ENCODE results near the gene TDG.
"Not testable (repeated sequence)": the region's sequence is repeated elsewhere in the genome, so short reads cannot be mapped to it uniquely, and the experiment has no call there.

TDG gene

DNA sequence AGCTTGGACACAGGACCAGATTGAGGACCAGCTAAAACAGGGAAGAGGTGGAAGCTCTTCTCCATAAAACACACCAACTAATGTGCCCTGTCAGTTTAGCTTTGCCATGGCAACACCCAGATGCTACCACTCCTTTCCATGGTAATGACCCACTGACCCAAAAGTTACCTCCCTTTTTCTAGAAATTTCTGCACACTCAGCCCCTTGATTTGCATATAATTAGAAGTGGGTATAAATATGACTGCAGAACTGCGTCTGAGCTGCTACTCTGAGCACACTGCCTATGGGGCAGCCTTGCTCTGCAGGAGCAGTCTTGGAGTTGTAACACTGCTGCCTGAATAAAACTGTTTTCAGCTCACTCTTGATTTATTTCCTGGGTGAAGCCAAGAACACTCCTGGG lies 3.2 kb upstream of the TDG start:
- DNase-seq = no peak

- no peak for DNase-seq
Observed at GRCh38 chr12:103964805-103965204, 867 bp upstream of the TDG start.

- DNase-seq = no peak
Observed at GRCh38 chr12:103965255-103965589, 450 bp upstream of the TDG start.

DNA sequence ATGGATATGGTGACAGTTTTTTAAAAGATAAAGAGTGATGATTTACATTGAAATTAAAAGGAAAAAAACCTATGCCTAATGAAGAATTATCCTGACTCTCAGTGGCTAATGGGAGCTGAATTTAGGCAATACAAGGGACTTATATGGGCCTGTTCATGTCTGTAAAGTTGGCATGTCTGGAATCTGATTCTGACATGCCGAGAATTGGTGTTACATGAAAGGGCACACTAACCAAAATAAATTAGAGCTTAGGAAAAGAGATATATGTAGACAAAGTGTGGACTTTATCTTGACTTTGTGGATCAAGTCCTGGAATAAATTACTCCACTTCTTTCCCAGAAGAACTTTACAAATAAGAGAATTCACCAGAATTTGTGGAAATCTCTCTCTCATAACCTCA lies 1.1 kb downstream of the TDG start:
- no peak for DNase-seq

- DNase-seq = no peak
Observed at GRCh38 chr12:103969391-103969790, 3.7 kb downstream of the TDG start.

GRCh38 chr12:103973909-103974308 lies 8.2 kb downstream of the TDG start:
- DNase-seq = no peak

DNA sequence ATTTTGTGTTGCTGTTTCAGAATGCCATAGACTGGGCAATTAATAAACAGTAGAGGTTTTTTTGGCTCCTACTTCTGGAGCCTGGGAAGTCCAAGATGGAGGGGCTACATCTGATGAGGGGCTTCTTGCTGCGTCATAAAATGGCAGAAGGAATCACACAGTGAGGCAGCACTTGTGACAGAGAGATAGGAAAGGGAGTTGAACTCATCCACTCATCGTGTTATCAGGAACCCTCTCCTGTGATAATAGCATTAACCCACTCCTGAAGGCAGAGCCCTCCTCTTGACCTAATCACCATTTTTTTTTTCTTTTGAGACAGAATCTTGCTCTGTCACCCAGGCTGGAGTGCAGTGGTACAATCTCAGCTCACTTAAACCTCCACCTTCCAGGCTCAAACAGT lies 9.7 kb downstream of the TDG start:
- no peak for DNase-seq

GRCh38 chr12:103978384-103978982 lies 12.8 kb downstream of the TDG start:
- DNase-seq = no peak

GRCh38 chr12:103986829-103987228 lies 21.2 kb downstream of the TDG start:
- no peak for DNase-seq

DNA sequence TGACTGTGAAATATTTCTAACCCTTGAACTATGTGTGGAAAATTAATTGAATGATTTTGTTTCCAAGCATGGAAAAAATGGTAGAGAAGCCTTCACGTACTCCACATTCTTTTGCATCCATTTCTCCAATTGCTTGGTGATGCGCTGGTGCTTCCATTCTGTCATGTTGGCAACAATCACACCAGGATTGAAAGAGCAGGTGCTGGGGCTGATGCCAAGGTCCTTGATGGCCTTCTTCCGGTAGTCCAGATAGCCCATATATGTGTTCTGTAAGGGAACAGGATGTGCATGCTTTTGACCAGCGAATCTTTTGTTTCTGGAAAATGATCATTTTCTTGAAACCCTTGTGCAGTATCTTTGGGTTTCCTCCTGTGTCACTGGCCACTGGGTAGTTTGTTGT lies 28.6 kb downstream of the TDG start:
- no peak for DNase-seq

GRCh38 chr12:103996595-103996994 lies 30.9 kb downstream of the TDG start:
- no peak for DNase-seq

DNA sequence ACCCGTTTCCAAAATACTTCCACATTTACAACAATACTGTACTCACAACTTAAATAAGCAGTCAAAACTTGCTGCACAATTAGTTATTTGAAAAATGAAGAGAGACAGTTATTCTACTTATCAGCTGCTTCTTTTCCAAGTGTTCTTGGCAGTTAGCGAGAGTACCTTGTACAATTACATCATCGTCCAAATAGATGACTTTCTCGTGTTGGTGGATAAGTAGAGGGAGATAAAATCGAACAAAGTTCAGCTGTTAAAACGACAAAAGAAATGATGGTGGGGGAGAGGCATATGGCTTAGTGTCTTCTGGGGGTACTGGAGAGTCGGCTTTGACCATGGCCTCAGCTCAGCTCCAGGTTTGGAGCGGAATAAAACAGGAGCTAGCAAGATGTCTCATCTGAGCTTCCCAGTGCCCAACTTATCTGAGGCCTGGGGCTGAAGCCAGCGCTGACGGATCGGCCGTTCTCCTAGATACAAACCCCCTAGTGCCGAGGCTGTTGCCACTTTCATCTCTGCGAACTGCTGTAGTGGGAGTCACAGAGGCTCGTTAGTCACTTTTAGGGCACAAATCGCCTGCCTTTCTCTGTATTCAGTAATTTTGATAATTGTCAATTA lies 31.7 kb downstream of the TDG start:
- DNase-seq = no peak

DNA sequence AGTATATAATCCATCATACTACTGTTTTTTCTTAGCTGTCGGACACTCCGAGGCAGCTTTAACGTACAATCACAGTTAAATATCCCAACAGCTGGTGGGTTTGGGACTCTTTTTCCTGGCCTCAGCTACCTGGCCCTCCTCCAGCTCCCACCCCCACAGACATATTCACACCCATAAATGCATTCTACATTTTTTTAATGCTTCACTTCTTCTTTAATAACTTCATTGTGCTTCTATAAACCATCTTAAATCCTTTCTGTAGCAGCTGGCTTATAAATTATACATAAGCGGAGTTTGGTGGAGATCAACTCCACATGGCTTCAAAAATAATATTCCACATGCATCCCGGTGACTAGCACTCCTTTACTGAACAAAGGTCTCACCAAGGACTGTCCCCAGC lies 33.3 kb downstream of the TDG start:
- DNase-seq = no peak

GRCh38 chr12:104000807-104001434 lies 35.2 kb downstream of the TDG start:
- no peak for DNase-seq

DNA sequence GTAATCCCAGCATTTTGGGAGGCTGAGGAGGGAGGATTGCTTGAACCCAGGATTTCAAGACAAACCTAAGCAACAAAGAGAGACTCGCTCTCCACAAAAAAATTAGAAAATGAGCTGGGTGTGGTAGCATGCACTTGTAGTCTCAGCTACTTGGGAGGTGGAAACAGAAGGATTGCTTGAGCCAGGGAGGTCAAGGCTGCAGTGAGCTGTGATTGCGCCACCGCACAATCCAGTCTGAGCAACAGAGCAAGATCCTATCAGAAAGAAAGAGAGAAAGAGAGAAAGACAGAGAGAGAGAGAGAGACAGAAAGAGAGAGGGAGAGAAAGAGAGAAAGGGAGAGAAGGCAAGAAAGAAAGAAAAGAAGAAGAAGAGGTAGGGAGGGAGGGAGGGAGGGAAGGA lies 37.0 kb downstream of the TDG start:
- DNase-seq = no peak

DNA sequence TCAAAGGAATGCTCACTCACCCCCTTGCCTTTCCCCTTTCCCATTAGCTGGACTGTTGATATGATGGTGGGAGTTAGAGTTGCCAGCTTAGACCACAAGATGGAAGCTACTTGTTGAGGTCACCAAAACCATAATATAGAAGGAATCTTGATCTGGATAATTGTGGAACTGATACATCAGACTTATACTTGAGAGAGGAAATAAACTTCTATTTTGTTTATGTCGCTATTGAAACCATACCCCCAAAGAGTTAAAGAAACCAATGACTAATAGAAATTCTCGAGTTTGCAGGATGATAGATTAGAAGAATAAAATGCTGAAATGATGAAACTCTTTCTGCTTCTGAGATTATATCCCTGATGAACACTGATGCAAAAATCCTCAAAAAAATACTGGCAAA lies 37.9 kb downstream of the TDG start:
- DNase-seq = no peak

DNA sequence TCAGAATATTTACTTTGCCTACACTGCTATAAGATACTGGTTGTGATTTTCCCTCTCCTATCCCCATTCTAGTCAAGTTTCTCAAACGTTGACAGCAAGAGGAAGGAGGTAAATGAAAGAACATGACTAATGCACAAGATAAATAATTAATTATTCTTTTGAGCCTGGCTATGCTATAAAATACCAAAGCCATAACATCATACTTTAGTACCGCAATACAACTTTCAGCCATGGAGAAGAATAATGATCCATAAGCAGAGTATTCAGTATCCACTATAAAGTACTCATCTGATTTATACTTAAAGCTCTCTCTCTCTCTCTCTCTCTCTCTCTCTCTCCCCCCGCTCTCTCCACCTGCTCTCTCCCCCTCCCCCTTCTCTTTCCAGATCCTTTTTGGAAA lies 41.3 kb downstream of the TDG start:
- no peak for DNase-seq

GRCh38 chr12:104010121-104010520 lies 44.4 kb downstream of the TDG start:
- DNase-seq = no peak

- no peak for DNase-seq
Observed at GRCh38 chr12:104010606-104011169, 45.0 kb downstream of the TDG start.

GRCh38 chr12:104011253-104011652 lies 45.6 kb downstream of the TDG start:
- DNase-seq = no peak

DNA sequence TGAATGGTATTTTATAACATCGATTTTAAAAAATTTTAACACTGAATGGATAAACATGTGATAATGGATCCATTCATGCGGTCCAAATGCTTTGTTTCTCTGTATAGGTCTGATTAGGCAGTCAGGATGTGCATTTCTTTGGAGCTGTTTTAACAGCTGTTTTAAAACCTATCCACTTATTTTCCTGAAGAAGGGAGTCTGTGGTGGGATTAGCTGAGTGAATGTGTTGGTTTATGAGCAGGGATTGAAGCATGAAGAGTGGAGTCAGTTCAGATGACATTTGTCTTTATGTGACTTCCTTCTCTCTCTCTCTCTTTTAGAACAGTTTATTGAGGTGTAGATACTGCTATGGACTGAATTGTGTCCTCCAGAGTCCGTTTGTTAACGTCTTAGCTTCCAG lies 46.7 kb downstream of the TDG start:
- no peak for DNase-seq

- DNase-seq = not testable (repeated sequence)
Observed at GRCh38 chr12:104021862-104022261, 56.2 kb downstream of the TDG start.

GRCh38 chr12:104022786-104023185 lies 57.1 kb downstream of the TDG start:
- no peak for DNase-seq

- DNase-seq = no peak
Observed at GRCh38 chr12:104023710-104024109, 58.0 kb downstream of the TDG start.

DNA sequence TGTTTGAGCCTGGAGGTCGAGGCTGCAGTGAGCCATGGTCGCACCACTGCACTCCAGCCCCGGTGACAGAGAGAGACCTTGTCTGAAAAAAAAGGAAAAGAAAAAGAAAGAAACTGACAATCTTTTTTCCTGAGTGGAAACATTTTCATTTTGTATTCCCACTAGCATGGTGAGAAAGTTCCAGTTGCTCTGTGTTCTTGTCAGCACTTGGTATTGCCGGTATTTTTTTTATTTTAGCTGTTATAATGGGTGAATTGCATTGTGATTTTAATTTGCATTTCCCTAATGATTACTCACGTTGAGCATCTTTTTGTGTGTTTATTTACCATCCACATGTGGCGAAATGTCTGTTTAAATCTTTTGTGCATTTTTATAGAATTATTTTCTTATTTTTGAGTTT lies 58.7 kb downstream of the TDG start:
- no peak for DNase-seq

Measured in activated CD4-positive, alpha-beta T cell treated with anti-CD3 and anti-CD28 coated beads for 1 hour (primary cell).